HG03060 (cell line): ENCODE results near the gene KCNQ2.
"Not testable (repeated sequence)": the region's sequence is repeated elsewhere in the genome, so short reads cannot be mapped to it uniquely, and the experiment has no call there.

Experiments
- ATAC-seq: cut with Tn5 transposase; IDR thresholded peaks from one replicate; pipeline ENCODE4 v1.9.1; 2021; ENCODE audit warnings: low read depth, moderate number of reproducible peaks; ENCODE audit not compliant: unreplicated experiment

Gene KCNQ2

DNA sequence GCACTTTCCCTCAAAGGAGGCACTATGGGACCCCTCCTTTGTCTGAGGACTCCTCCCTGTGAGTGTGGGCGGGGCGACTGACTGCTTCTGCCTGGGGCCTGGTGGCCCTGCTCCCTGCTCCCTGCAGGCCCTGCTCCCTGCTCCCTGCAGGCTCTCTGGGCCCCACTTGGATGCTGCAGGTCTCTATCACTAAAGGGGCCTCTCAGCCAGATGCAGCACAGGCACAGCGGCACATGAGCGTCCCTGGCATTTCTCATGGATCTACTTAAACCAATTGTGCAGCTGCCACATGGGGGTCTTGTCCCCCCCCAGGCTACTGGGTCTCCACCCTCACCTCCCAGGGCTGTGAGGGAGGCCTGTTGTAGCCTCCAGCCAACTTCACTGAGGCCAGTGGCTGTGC, 18.6 kb upstream of the KCNQ2 start:
- ATAC-seq = no peak

DNA sequence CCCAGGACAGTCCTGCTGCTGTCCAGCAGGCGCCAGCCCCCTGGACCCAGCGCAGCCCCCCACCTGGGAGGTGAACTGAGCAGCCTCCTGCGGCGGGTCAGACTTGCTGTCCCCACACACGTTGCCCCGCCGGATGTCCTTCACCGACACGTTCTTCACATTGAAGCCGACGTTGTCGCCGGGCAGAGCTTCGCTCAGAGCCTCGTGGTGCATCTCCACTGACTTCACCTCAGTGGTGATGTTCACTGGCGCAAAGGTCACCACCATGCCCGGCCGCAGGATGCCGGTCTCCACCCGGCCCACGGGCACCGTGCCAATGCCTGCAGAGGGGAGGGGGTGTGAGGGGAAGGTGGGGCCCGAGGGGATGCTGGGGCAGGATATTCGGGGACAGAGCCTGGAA, 18.0 kb upstream of the KCNQ2 start:
- no peak for ATAC-seq

DNA sequence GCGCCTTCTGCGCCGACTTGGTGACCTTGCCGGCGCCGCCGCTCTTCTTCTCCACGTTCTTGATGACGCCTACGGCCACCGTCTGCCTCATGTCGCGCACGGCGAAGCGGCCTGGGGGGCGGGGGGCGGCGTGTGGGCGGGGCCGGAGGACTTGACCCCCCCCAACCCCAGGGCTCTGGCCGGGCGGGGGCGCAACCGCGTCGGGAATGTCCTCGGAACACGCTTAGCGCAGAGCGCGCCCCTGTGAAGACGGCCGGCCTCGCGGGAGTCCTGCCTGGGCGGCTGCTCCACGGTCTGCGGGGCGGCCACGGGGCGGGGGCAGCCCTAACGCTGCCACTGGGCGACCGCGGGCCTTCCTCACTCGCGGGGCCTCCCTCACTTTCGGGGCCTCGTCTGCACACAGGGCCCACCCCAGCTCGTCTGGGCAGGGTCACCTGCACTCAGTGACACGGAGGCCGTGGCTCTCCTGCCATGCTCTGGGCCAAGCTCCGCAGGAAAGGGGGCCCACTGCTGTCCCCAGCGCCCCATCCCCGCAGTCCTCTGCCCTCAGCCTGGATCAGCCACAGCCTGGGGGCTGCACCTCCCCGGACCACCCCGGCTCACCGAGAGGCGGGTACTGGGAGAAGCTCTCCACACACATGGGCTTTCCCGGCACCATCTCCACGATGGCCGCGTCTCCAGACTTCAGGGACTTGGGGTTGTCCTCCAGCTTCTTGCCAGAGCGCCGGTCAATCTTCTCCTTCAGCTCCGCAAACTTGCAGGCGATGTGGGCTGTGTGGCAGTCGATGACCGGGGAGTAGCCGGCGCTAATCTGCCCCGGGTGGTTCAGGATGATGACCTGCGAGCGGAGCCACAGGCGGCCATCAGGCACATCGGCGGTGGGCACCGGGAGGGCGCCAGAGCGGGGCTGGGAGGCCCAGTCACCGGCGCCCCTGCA, 16.1 kb upstream of the KCNQ2 start:
- no peak for ATAC-seq

DNA sequence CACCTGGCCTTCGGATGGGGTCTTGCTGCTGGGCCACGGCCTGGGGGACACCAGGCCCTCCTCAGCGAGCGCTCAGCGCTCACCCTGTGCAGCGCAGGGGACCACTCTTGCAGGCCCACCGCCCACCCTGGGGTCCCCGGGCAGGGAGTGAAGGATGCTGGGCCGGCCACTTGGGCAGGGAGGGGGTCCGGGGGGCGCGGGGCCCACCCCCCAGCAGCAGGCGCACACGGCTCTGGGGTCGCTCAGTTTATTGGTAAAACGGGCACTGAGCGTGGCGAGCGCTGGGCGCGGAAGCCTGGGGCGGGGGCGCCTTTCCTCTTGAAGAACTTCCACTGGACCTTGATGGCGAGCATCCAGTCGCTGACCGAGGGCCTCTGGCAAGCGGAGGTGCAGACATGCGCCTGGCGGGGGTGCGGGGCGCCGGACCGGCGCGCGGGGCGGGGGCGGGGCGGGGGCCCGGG, 15.4 kb upstream of the KCNQ2 start:
- no peak for ATAC-seq

DNA sequence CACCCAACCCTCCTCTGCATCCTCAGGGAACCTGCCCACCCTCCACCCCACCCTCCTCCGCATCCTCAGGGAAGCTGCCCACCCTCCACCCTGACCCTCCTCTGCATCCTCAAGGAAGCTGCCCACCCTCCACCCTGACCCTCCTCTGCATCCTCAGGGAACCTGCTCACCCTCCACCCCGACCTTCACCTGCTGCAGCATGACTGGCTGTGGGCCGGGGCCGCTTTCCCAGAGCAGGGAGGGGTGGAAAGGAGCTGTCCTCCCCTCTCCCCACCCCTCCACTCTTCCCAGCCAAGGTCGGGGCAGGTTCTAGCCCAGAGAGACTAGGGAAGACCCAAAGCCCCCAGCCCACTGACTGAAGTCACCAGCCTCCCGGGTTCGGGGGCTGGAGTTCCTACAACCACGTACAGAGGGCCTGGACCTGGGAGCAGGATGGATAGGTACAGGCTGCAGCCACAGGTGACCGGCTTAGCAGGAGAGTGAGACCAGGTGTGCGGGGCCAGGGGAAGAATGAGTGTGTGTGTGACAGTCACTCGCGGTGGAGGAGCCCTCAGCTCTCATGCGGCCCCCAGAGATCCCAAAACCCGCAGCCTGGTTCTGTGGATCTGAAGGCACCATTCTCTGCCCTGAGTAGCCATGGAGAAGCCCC, 14.8 kb upstream of the KCNQ2 start:
- no peak for ATAC-seq

DNA sequence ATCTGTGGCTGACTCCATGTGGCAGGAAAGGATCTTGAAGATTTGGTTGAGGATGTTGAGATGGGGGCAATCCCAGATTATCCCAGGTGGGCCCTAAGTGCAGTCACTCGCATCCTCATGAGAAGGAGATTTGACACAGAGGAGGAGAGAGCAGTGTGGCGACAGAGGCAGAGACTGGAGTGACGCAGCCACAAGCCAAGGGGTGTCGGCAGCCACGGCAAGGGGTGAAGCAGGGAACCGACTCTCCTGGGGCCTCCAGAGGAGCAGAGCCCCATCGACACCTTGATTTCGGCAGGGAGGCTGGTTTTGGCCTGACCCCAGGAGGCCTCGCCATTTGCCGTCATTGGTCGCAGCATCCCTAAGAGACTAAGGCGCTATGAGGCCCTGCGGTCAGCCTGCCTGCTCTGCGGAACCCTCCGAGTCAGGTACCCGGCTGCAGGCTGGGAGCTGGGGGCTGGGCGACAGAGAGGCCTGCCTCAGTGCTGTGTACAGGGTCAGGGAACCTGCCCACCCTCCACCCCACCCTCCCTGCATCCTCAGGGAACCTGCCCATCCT, 13.9 kb upstream of the KCNQ2 start:
- ATAC-seq = no peak

DNA sequence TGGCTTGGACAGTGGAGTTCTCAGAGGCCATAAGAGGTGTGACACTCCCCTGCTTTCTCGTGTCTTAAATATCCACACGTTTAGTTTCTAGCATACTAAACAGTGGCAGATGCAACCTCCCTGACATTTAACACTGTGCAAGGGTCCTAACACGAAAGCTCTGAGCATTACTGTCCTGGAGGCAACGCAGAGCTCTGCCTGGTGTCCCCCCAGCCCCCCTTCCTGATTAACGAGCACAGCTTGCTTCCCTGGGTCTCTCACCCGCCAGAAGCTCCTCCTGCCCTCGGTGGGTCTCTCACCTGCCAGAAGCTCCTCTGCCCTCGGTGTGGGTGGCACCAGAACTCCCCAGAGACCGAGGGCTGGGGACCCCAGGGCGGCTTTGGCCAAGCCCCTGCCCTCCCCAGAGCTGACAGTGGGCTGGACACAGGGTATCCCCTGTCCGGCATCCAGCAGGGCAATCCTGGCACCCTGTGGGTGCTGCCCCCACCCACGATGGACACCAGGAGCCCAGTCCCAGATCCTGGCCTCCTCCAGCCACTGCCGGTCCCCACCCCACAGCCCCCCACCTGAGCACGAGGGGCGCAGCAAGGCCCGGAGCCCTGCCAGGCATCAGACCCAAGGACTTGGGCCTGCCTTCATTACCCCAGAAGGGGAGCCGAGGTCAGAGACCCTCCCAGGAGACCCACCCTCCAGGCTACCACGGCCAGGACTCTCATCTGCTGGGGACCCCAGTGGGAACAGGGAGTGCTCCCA, 12.4 kb upstream of the KCNQ2 start:
- ATAC-seq = no peak

DNA sequence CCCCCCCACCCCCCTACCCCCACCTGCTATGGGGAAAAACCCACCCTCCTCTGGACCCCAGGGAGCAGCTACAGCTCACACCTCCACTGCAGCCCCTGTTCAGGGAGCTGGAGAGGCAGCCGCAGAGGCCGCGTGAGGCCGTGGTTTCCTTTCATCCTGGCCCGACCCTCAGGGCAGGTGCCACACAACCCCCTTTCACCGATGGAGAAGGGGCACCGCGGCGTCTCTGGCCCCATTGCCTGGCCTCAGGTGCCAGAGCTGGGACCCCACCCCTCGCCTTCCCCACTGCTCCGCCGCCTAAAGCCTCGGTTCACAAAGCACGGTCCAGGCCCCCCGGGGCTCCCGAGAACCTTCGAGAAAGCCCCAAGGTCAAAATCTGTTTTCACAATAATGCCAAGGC, 11.8 kb upstream of the KCNQ2 start:
- ATAC-seq = no peak

DNA sequence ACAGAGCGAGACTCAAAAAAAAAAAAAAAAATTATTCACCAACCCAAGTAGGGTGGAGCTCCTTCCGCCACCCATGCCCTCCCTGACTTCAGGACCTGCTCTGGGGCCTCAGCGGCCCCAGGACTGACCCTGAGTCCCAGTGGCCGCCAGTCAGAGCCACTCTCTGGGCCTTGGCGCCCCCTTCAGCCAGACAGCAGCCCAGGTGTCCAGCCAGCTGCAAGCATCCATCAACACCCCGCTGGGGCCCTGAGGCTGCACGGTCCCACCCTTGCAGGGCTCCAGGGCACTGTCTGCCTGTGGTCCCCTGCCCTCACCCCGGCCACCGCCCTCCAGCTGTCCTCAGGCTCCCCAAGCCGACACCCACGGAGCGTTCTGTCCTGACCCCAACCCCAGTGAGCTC, 11.4 kb upstream of the KCNQ2 start:
- no peak for ATAC-seq

DNA sequence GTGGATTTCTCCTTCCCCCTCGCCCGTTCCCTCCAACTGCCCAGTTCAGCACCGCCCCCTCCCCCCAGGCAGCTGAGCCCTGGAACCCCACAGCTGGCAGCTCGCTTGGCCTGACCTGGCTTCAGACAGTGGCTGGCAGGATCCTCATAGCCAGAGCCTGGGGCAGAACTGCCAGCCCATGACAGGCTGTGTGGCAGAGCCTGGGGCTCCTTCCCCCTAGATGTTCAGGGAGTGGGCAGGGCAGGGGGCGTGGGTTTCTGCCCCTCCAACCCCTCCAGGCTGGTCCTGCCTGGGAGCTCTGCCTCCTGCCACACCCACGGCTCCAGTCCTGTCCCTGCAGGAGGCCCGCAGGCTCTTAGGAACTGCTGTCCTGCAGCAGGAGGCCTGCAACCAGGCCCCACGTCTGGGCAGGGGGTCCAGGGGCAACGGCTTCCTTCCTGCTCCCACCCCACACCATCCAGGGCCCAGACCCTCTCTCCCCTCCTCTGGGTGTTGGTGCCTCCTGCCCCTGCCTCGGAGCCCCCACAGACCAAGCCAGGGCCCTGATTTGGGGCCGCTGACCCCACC, 9.6 kb upstream of the KCNQ2 start:
- ATAC-seq = no peak

DNA sequence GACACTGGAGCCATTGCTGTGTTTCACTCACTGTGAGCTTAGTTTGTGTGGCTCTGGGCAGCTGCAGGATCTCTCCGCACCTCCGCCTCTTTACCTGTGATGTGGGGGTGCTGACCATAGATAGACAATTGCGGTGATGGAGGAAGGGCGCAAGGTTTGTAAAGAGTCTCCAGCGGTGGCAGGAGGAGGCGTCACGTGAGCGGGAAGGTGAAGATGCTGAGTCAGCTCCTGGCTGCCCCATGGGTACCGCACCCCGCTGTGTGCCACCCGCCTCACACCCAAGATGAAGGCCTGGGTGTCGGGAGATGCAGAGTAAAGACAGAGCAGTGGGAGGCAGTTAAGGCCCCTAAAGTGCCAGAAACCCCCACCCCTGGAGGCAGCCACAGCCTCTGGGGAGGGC, 9.0 kb upstream of the KCNQ2 start:
- ATAC-seq = no peak

DNA sequence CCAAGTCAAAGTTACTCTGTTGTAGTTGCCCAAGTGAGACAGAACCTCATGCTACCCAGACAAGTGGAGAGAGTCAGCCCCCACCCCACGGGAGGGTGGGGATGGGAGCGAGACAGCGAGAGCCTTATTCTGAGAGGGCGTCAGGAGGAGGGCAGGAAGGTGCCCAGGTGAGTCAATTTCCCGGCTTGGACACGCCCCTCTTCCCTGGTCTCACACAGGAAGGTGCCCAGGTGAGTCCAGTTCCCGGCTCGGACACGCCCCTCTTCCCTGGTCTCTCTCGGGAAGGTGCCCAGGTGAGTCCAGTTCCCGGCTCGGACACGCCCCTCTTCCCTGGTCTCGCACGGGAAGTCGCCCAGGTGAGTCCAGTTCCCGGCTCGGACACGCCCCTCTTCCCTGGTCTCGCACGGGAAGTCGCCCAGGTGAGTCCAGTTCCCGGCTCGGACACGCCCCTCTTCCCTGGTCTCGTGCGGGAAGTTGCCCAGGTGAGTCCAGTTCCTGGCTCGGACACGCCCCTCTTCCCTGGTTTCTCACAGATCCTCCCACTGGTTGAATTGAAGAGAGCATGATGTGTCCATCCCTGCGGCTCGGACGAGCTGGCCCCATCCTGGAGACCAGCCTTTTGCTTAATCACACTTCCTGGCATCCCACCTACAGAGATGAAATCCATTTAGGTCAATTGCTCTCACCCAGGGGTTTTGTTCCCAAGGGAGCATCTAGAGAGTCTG, 7.4 kb upstream of the KCNQ2 start:
- ATAC-seq = not testable (repeated sequence)

DNA sequence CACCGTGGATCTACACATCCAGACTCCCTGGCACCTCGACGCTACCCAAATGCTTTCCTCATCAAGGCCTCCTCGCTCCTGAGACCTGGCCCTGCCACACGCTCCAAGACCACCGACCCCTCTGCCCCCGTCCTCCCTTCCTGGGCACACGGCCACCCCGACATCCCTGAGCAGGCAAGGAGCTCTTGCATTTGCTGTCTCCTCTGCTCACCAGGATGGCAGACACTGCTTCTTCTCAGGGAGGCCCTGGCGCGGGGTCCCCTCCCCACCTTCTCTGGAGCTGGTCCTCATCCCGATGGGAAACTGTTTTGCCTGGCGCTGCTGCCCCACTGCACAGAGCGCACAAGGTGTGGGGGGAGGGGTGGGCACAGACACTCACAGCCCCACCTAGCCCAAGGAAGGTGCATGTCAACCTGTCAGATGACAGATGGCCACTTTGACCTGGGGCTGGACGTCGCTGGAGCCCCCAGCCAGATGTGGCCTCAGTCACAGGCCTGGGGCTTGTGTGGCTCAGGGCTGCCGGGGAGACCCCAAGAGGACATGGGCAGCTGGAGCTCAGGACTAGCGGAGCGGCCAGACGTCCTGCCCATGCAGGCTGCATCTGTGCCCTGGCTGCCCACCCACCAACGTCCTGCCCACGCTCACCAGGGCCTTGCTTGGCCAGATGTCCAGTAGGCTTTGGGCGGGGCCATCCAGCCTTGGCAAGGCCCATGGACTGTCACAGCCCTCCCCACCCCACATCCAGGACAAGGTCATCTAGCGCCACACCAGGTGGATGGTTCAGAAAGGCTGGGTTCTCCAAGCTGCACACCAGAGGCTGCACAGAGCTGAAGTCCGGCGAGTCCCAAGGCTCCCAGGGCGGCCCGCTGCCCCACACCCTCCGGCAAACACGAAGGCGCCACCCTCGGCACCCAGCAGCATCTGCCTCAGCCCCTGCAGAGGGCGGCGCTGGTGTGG, 6.2 kb upstream of the KCNQ2 start:
- ATAC-seq = no peak

DNA sequence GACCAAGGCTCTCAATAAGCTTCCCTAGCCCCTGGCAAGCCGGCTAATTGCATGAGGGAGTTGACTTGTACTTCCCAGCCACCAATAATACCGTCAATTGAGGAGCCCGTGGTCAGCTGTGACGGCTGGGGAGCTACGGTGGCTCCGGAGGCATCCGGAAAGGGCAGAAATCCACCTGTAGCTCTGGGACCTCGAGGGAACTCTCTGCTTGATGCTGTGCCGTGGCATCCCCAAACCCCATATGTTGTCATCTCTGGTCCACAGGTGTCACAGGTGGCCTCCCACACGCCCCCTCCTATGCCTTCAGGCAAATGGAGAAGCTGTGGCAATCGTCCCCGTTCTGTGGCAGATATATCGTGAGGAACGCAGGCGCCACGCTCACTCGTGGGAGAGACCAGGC, 5.5 kb upstream of the KCNQ2 start:
- no peak for ATAC-seq

DNA sequence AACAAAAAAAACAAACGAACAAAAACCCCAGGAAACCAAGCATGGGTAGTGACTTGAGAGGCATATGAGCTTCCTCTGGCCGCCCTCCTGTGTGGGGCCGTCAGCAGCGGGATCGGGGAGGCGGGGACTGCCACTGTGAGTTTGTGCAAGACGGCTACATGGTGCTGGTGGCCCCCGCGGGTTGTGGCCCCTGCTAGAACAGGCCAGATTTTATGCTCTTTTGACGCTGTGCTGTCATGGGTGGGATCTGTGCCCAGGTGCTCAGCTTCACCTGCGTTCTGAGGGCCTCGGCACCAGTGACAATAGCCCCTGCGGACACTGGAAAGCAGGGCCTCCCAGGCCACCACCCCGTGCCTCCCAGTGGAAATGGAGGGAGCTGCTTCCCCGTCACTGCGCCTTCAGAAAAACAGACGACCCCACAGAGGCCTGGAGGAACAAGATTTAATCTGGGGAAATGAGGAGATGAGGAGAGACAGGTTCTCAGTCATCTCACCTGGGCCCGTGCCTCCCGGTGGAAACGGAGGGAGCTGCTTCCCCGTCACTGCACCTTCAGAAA, 4.7 kb upstream of the KCNQ2 start:
- no peak for ATAC-seq

DNA sequence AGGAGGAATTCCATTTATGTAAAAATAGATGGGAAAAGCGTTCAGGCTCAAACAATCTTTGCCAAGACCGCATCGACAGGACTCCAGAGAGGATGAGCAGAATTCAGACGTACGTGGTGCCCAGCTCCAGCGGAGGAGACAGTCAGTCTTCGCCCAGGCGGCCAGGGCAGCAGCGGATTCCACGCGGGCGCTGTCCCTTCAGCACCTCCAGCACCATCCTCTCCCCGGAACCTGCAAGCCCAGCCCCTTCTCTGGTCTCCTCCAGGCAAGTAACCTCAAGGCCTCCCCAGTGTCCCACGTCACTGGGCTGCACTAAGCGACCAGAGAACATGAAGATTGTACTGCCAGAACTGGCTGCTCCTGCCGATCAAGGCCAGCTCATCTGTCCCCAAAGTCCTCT, 2.8 kb upstream of the KCNQ2 start:
- no peak for ATAC-seq

DNA sequence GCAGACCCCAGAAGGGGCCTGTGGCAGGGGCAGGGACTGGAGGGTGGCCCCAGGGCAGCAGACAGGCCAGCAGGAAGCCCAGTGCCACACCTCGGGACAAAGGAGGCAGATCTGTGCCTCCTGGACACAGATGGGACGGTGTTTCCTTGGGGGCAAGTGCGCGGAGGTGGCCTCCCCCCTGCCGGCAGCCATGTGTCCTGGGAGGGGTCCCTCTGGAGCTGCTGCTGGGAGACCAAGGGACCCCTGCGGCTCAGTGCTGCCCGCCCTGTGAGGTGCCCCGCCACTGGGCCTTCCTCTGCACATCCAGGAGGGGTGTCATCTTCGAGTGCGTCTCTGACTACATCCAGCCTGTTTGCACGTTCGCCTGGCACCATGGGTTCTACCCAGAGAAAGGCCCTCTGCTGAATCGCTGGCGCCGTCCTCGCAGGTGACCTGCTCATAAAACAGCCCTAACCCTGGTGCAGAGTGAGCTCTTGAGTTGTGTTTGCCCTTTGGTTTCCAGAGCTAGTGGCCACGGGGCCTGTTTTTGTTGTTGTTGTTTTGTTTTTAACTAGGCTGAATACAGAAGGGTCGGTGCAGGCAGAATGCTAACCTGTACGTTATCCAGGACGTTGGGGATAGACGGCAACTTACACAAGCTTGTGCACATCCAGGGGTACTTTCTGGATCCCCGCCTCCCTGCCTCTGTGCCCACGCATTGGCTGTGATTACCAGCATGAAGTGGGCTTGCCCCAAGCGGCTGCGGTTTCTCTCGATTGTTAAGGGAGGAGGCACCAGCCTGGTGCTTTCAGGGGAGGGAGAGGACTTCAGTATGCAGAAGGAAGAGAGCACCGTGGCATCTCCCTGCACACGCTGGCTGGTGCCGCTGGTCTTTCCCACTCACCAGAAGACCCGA, 1.3 kb upstream of the KCNQ2 start:
- no peak for ATAC-seq
